Thoracic aorta (tissue), 2 donors: ENCODE results near the gene IGFBP5. TPM values are rescaled to one million over a fixed set of nuclear protein-coding genes. Genes with fewer than 3 reads are reported as not detected.

Experiments
- ATAC-seq: fragments of 150-250 bp; one replicate; pipeline ENCODE4 v1.8.0; 2017; ENCODE audit warnings: low read depth; ENCODE audit not compliant: insufficient number of reproducible peaks, low FRiP score
- DNase-seq: peaks from one replicate; pipeline ENCODE4 v3.0.0-alpha.2; 2020; ENCODE audit warnings: low spot score
- H3K27ac ChIP-seq, 2 donors: fragments of 200-600 bp; sonication (generic); 1 replicate in 1 of 2; 2 replicates in 1 of 2; pipeline ENCODE4 v1.5.1; 2016; ENCODE audit warnings: mild to moderate bottlenecking in 2 of 2, moderate library complexity in 2 of 2
- H3K27me3 ChIP-seq: fragments of 200-600 bp; sonication (generic); replicated peaks from 2 replicates; pipeline ENCODE4 v1.6.0; 2016; ENCODE audit warnings: mild to moderate bottlenecking; ENCODE audit not compliant: insufficient read depth
- H3K36me3 ChIP-seq: fragments of 200-600 bp; sonication (generic); one replicate; pipeline ENCODE4 v1.5.1; 2016
- H3K4me1 ChIP-seq, 2 donors: fragments of 200-600 bp; sonication (generic); 1 replicate in 1 of 2; 2 replicates in 1 of 2; pipeline versions ENCODE4 v1.5.1 to v1.6.0; 2016; ENCODE audit warnings: low read depth in 2 of 2, mild to moderate bottlenecking in 1 of 2; ENCODE audit not compliant: control insufficient read depth in 1 of 2
- H3K4me3 ChIP-seq: fragments of 200-600 bp; sonication (generic); 2 replicates; pipeline ENCODE4 v1.5.1; 2016; ENCODE audit warnings: mild to moderate bottlenecking
- H3K9me3 ChIP-seq: fragments of 200-600 bp; sonication (generic); 2 replicates; pipeline ENCODE4 v1.5.1; 2016
- CTCF ChIP-seq: fragments of 200-600 bp; sonication (generic); IDR thresholded peaks from one replicate; pipeline ENCODE4 v1.5.1; 2019; ENCODE audit warnings: antibody characterized with exemption
- total RNA-seq, 2 donors: library from RNA; depleted of rRNA; stranded (reverse); fragments of >200 nt; gene quantifications; one replicate each; pipeline versions ENCODE4 v1.1.0 to v1.2.3, GENCODE V29; 2016

The IGFBP5 gene
- total RNA-seq, 2 donors from 2014 or later, result 482 to 2,105 TPM

DNA sequence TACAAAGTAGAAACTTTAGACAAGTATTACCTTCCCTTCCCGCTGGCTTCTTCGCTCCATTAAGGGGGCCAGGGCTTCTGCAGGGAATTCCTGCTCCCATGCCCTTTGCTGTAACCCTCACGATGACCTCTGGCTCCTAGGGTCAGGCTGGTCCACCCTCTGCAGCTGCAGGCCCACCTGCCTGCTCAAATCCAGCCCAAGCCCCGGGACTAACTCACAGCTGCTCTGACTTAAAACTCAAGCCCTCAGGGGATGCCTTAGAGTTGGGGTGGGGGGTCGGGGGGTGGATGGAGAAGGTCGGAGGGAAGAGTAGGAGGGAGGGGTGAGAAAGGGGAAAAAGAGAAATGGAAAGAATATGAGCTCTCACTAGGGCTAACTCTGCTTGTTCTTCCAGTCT, 4.9 kb downstream of the IGFBP5 start:
- no peaks in the 10 kb centered on the region for H3K9me3 ChIP-seq
- no peak for ATAC-seq
- H3K4me3 ChIP-seq, result peak overlapping the region; percentile 67
- TF ChIP-seq CTCF, result no peak
- H3K36me3 ChIP-seq, result peaks cover 4% of the 10 kb centered on the region
- H3K27me3 ChIP-seq, result no peaks in the 10 kb centered on the region
- H3K4me1 ChIP-seq, result peaks cover 43 to 57% of the 10 kb centered on the region in 2 donors
- no peak for DNase-seq
- H3K27ac ChIP-seq, result peak overlapping the region; percentile 78

GRCh38 chr2:216689397-216689796, 6.0 kb downstream of the IGFBP5 start:
- Histone ChIP-seq H3K4me1 (peaks cover 52 to 58% of the 10 kb centered on the region in 2 donors), H3K4me3 (peak overlapping the region; percentile 67), H3K9me3 (no peaks in the 10 kb centered on the region), H3K27me3 (no peaks in the 10 kb centered on the region), H3K27ac (peak overlapping the region; percentile 78), H3K36me3 (peaks cover 4% of the 10 kb centered on the region)
- no peak for DNase-seq
- no peak for ATAC-seq
- no peak for TF ChIP-seq CTCF

- no peak for TF ChIP-seq CTCF
- DNase-seq (no peak), ATAC-seq (no peak)
- Histone ChIP-seq H3K4me1 (peaks cover 57 to 64% of the 10 kb centered on the region in 2 donors), H3K36me3 (peaks cover 4% of the 10 kb centered on the region), H3K27ac (peak overlapping the region; percentile 78), H3K27me3 (no peaks in the 10 kb centered on the region), H3K9me3 (no peaks in the 10 kb centered on the region), H3K4me3 (peak overlapping the region; percentile 67)
Observed at GRCh38 chr2:216688731-216689340, 6.5 kb downstream of the IGFBP5 start.

DNA sequence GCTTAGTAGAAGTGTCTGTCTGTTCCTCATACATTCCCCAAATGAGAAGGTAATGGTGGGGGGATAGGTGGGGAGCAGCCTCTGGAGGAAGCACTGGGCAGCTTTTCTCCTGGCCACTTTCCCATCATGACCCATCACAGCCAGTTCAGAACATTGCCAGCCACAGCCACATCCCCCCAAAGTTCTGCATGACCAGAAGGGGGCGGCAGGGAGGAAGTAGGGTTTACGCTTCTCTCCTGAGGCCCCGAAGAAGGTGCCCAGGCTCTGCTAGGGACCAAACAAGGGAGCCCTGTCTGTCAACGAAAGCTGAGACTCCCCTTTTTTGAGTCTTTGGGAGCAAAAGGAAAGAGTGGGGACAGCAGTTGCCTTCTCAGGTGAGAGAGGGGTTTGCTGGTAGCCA, 7.7 kb downstream of the IGFBP5 start:
- no peaks in the 10 kb centered on the region for H3K9me3 ChIP-seq
- peaks cover 4% of the 10 kb centered on the region for H3K36me3 ChIP-seq
- peak overlapping the region; percentile 57 to 67 for H3K27ac ChIP-seq
- no peak overlapping the region for H3K4me3 ChIP-seq
- peak; percentile 30 for TF ChIP-seq CTCF
- DNase-seq (no peak), ATAC-seq (no peak)
- H3K4me1 ChIP-seq, result peaks cover 64 to 75% of the 10 kb centered on the region in 2 donors
- H3K27me3 ChIP-seq, result no peaks in the 10 kb centered on the region

DNA sequence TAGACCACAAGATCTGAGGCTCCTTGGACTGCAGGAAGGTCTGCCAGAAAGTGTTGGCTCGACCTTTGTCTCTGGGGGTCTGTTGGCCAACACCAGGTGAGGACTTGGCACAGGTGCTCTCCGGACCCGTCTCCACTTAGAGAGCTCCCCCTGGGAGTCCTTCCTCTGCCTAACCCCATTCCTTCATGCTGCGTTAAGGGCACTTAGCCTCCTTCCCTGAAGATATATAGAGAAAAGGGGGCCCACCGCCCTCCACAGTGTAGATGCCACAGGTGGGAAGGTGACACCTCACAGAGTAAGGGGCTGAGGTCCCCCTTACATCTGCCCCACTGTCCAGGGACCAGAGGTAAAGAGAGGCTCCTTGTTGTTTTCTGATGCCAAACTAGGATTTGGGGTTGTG, 8.2 kb downstream of the IGFBP5 start:
- no peak for TF ChIP-seq CTCF
- DNase-seq, result no peak
- Histone ChIP-seq H3K4me1 (peaks cover 64 to 81% of the 10 kb centered on the region in 2 donors), H3K4me3 (no peak overlapping the region), H3K36me3 (peaks cover 4% of the 10 kb centered on the region), H3K27me3 (no peaks in the 10 kb centered on the region), H3K9me3 (no peaks in the 10 kb centered on the region), H3K27ac (peak overlapping the region; percentile 57 to 67)
- no peak for ATAC-seq
